Measurements from ENCODE around the gene PDE3B. TPM values are rescaled to one million over a fixed set of nuclear protein-coding genes. Genes with fewer than 3 reads are reported as not detected.

Gene PDE3B
- total RNA-seq, 1 experiment from 2014 or later: 6.7 TPM

GRCh38 chr11:14645985-14646900, 2.6 kb downstream of the PDE3B start:
- peak overlapping the region in 1 of 2 experiments; percentile 81; a peak in 1 of 4 replicates for H3K4me3 ChIP-seq (replicated peaks in 1 of 2; ENCODE audit: low read depth in 1 of 2, low read length in 2 of 2)
- no peak overlapping the region; the same call in 1 of the 2 replicates for H3K9ac ChIP-seq (ENCODE audit: low read length)
- H2AFZ ChIP-seq (ENCODE audit: low read depth, low read length, poor library complexity, severe bottlenecking): no peak overlapping the region
- DNase-seq (ENCODE audit: low read depth, low spot score) (no peak), ATAC-seq (no peak)
- peaks cover 16% of the 10 kb centered on the region for H3K79me2 ChIP-seq (ENCODE audit: insufficient read depth, low read length)
- no peaks in the 10 kb centered on the region for H4K20me1 ChIP-seq (ENCODE audit: insufficient read depth)
- no peak for TF ChIP-seq EZH2phosphoT487 (IDR thresholded peaks at IDR 0.05; ENCODE audit: borderline replicate concordance)
- no peak for TF ChIP-seq SP1 (IDR thresholded peaks at IDR 0.05; ENCODE audit: low read depth)
- no peak for TF ChIP-seq EZH2 (IDR thresholded peaks at IDR 0.05)
- TF ChIP-seq YY1 (IDR thresholded peaks at IDR 0.05; ENCODE audit: extremely low read depth, insufficient replicate concordance, low read depth, low read length): no peak
- TF ChIP-seq EGR1 (IDR thresholded peaks at IDR 0.05; ENCODE audit: low read depth): no peak
- no peak for TF ChIP-seq SRF (IDR thresholded peaks at IDR 0.05; ENCODE audit: low read depth)
- TF ChIP-seq CTCF (IDR thresholded peaks at IDR 0.05 in 2 of 3, conservative IDR thresholded peaks at IDR 0.05 in 1 of 3; ENCODE audit: borderline replicate concordance in 1 of 3, insufficient read depth in 1 of 3, low read depth in 2 of 3, low read length in 2 of 3): no peak
- no peak for TF ChIP-seq CBX3 (IDR thresholded peaks at IDR 0.05; ENCODE audit: low read depth)
- TF ChIP-seq MAX (IDR thresholded peaks at IDR 0.05): no peak
- no peaks in the 10 kb centered on the region for H3K9me2 ChIP-seq (ENCODE audit: insufficient read depth)
- RAD21 ChIA-PET (ENCODE audit: low non-redundant PET in 1 of 2, low total read pairs in 2 of 2, uncharacterized antibody in 2 of 2, unreplicated experiment in 2 of 2): no interaction called here
- CTCF ChIA-PET: no interaction called here
- intact Hi-C loops (cut with micrococcal nuclease): loop anchor here (10.0 kb wide), 1 partner anchor 249 kb away; the partner anchor contains the start of gene CYP2R1
- H3K4me1 ChIP-seq (ENCODE audit: control insufficient read depth in 1 of 2, insufficient read depth in 2 of 2, low read length in 2 of 2): peaks cover 7 to 28% of the 10 kb centered on the region in 2 experiments; a peak in 3 of 4 replicates
- POLR2A ChIA-PET: no interaction called here
- H3K27me3 ChIP-seq (ENCODE audit: insufficient read depth, low read length): peaks cover 9% of the 10 kb centered on the region; the same call in 1 of the 2 replicates
- no peak overlapping the region for H3K27ac ChIP-seq (ENCODE audit: low read depth, low read length)
- H3K4me2 ChIP-seq (ENCODE audit: low read length): peak overlapping the region; percentile 98
- no TSS peak for BruUV-seq (replicated peaks)
- no peaks in the 10 kb centered on the region for H3K9me3 ChIP-seq (ENCODE audit: control insufficient read depth in 1 of 2, insufficient read depth in 1 of 2, low read depth in 1 of 2, low read length in 2 of 2)
- H3K36me3 ChIP-seq (ENCODE audit: control insufficient read depth in 1 of 2, insufficient read depth in 2 of 2, low read length in 2 of 2): no peaks in the 10 kb centered on the region
